ENCODE measurements around the gene PCCA.

DNA sequence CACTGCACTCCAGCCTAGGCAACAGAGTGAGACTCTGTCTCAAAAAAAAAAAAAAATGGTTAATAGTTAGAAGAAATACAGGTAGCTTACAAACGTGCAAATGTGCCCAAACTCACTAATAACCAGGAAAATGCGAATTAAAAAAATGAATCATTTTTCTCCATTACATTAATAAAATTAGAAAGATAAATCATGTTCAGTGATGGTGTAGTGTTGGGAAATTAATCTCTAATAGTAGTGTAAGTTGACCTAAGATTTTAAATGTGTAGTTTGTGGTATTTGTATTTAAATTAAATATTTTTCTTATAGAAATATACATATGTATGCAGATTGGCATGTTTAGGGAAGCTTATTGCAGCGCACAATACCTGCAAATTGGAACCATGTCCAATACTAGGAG is 57.6 kb downstream of the PCCA start:
- TF ChIP-seq, protein P1, sequence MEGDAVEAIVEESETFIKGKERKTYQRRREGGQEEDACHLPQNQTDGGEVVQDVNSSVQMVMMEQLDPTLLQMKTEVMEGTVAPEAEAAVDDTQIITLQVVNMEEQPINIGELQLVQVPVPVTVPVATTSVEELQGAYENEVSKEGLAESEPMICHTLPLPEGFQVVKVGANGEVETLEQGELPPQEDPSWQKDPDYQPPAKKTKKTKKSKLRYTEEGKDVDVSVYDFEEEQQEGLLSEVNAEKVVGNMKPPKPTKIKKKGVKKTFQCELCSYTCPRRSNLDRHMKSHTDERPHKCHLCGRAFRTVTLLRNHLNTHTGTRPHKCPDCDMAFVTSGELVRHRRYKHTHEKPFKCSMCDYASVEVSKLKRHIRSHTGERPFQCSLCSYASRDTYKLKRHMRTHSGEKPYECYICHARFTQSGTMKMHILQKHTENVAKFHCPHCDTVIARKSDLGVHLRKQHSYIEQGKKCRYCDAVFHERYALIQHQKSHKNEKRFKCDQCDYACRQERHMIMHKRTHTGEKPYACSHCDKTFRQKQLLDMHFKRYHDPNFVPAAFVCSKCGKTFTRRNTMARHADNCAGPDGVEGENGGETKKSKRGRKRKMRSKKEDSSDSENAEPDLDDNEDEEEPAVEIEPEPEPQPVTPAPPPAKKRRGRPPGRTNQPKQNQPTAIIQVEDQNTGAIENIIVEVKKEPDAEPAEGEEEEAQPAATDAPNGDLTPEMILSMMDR (IDR thresholded peaks at IDR 0.05): no peak
- no peak for TF ChIP-seq POLR2A (IDR thresholded peaks at IDR 0.05)
